ENCODE data around the gene MRPS21. TPM values are rescaled to one million over a fixed set of nuclear protein-coding genes. Genes with fewer than 3 reads are reported as not detected.

Gene MRPS21
- total and polyA plus RNA-seq, 9 of the 15 experiments (the other 6 are each of a cell fraction or from before 2014, with no cell fraction given) = 119 to 407 (median 149) TPM

DNA sequence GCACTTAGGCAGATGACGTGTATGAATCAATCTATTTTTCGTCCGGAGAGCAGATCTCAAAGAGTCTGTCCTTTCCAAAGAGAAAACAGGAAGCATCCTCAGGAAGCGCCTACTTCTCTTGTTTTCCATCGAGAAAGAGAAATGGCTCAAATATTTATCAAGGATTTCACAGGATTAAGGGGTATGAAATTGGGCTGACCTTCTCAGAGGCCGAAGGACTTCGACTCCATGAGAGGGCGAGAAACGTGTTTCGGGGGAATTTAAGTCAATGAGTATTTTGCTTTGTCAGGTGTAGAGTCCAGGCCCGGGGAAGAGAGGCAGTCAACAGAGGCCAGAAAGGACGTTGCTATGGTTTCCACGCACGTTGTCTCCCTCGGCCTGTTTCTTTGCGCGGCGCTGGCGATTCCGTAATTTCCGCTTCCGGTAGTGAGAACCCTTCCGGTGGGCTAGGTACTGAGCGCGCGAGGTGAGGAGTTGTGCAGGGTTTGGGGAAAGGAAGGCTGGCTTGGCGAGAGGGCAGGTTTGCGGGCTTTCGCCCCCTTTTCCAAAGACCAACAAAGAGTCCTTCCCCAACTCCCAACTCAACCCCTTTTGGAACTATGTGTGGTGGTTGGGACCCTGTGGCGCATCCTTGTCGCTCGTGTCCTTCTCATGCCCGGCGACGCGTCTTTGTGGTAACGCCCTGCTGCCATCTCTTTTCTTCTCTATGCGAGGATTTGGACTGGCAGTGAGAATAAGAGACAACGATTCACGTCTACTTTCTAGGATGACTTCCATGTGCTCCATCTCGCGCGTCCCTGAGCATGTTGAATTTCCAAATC is at the start of gene MRPS21 (continued):
- TF ChIP-seq POLR3G (IDR thresholded peaks at IDR 0.05; ENCODE audit: extremely low read depth, insufficient read length, insufficient replicate concordance) (no peak), PHB2 (IDR thresholded peaks at IDR 0.05; ENCODE audit: low read depth) (no peak), GTF2A2 (tag; IDR thresholded peaks at IDR 0.05) (no peak), ZNF764 (CRISPR knock-in tag; IDR thresholded peaks at IDR 0.05; ENCODE audit: low read depth) (no peak), CCAR2 (IDR thresholded peaks at IDR 0.05; ENCODE audit: low read depth, low read length) (no peak), XRCC4 (IDR thresholded peaks at IDR 0.05; ENCODE audit: extremely low read depth, insufficient read depth, insufficient read length) (no peak), NONO (IDR thresholded peaks at IDR 0.05; ENCODE audit: low read depth in 2 of 2, low read length in 1 of 2) (no peak), ZNF586 (CRISPR knock-in tag; conservative IDR thresholded peaks at IDR 0.05) (no peak; the same call in 1 of the 2 replicates), PHF21A (IDR thresholded peaks at IDR 0.05; ENCODE audit: borderline replicate concordance, low read depth) (no peak)
- TF ChIP-seq, protein P1, sequence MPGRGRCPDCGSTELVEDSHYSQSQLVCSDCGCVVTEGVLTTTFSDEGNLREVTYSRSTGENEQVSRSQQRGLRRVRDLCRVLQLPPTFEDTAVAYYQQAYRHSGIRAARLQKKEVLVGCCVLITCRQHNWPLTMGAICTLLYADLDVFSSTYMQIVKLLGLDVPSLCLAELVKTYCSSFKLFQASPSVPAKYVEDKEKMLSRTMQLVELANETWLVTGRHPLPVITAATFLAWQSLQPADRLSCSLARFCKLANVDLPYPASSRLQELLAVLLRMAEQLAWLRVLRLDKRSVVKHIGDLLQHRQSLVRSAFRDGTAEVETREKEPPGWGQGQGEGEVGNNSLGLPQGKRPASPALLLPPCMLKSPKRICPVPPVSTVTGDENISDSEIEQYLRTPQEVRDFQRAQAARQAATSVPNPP (IDR thresholded peaks at IDR 0.05; ENCODE audit: borderline replicate concordance, insufficient read depth, insufficient read length) = no peak
- TF ChIP-seq, protein P2, sequence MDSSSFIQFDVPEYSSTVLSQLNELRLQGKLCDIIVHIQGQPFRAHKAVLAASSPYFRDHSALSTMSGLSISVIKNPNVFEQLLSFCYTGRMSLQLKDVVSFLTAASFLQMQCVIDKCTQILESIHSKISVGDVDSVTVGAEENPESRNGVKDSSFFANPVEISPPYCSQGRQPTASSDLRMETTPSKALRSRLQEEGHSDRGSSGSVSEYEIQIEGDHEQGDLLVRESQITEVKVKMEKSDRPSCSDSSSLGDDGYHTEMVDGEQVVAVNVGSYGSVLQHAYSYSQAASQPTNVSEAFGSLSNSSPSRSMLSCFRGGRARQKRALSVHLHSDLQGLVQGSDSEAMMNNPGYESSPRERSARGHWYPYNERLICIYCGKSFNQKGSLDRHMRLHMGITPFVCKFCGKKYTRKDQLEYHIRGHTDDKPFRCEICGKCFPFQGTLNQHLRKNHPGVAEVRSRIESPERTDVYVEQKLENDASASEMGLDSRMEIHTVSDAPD (CRISPR knock-in tag; IDR thresholded peaks at IDR 0.05) = no peak
- TF ChIP-seq, protein P3, sequence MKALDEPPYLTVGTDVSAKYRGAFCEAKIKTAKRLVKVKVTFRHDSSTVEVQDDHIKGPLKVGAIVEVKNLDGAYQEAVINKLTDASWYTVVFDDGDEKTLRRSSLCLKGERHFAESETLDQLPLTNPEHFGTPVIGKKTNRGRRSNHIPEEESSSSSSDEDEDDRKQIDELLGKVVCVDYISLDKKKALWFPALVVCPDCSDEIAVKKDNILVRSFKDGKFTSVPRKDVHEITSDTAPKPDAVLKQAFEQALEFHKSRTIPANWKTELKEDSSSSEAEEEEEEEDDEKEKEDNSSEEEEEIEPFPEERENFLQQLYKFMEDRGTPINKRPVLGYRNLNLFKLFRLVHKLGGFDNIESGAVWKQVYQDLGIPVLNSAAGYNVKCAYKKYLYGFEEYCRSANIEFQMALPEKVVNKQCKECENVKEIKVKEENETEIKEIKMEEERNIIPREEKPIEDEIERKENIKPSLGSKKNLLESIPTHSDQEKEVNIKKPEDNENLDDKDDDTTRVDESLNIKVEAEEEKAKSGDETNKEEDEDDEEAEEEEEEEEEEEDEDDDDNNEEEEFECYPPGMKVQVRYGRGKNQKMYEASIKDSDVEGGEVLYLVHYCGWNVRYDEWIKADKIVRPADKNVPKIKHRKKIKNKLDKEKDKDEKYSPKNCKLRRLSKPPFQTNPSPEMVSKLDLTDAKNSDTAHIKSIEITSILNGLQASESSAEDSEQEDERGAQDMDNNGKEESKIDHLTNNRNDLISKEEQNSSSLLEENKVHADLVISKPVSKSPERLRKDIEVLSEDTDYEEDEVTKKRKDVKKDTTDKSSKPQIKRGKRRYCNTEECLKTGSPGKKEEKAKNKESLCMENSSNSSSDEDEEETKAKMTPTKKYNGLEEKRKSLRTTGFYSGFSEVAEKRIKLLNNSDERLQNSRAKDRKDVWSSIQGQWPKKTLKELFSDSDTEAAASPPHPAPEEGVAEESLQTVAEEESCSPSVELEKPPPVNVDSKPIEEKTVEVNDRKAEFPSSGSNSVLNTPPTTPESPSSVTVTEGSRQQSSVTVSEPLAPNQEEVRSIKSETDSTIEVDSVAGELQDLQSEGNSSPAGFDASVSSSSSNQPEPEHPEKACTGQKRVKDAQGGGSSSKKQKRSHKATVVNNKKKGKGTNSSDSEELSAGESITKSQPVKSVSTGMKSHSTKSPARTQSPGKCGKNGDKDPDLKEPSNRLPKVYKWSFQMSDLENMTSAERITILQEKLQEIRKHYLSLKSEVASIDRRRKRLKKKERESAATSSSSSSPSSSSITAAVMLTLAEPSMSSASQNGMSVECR (CRISPR knock-in tag; IDR thresholded peaks at IDR 0.05) = peak; percentile 84
- TF ChIP-seq, protein P4, sequence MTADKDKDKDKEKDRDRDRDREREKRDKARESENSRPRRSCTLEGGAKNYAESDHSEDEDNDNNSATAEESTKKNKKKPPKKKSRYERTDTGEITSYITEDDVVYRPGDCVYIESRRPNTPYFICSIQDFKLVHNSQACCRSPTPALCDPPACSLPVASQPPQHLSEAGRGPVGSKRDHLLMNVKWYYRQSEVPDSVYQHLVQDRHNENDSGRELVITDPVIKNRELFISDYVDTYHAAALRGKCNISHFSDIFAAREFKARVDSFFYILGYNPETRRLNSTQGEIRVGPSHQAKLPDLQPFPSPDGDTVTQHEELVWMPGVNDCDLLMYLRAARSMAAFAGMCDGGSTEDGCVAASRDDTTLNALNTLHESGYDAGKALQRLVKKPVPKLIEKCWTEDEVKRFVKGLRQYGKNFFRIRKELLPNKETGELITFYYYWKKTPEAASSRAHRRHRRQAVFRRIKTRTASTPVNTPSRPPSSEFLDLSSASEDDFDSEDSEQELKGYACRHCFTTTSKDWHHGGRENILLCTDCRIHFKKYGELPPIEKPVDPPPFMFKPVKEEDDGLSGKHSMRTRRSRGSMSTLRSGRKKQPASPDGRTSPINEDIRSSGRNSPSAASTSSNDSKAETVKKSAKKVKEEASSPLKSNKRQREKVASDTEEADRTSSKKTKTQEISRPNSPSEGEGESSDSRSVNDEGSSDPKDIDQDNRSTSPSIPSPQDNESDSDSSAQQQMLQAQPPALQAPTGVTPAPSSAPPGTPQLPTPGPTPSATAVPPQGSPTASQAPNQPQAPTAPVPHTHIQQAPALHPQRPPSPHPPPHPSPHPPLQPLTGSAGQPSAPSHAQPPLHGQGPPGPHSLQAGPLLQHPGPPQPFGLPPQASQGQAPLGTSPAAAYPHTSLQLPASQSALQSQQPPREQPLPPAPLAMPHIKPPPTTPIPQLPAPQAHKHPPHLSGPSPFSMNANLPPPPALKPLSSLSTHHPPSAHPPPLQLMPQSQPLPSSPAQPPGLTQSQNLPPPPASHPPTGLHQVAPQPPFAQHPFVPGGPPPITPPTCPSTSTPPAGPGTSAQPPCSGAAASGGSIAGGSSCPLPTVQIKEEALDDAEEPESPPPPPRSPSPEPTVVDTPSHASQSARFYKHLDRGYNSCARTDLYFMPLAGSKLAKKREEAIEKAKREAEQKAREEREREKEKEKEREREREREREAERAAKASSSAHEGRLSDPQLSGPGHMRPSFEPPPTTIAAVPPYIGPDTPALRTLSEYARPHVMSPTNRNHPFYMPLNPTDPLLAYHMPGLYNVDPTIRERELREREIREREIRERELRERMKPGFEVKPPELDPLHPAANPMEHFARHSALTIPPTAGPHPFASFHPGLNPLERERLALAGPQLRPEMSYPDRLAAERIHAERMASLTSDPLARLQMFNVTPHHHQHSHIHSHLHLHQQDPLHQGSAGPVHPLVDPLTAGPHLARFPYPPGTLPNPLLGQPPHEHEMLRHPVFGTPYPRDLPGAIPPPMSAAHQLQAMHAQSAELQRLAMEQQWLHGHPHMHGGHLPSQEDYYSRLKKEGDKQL (CRISPR knock-in tag; IDR thresholded peaks at IDR 0.05; ENCODE audit: borderline replicate concordance) = no peak

All from K562 (cell line).